ENCODE results near the gene NT5C3B.

GRCh38 chr17:41785091-41785858, 50.8 kb downstream of the NT5C3B start:
- TF ChIP-seq REST (IDR thresholded peaks at IDR 0.05; ENCODE audit: low read depth, low read length) (no peak), CTCF (IDR thresholded peaks at IDR 0.05) (no peak), EP300 (IDR thresholded peaks at IDR 0.05; ENCODE audit: borderline replicate concordance in 1 of 2, low read depth in 1 of 2, low read length in 1 of 2) (no peak)

All from SK-N-SH (cell line).